Endothelial cell of umbilical vein (primary cell): ENCODE data around the gene PSMB5. TPM values are rescaled to one million over a fixed set of nuclear protein-coding genes. Genes with fewer than 3 reads are reported as not detected.

Experiments
- BruUV-seq: library from RNA; stranded (reverse); fragments of 400-500 nt; replicated peaks from 2 replicates; lab custom pipeline; 2021; lab: Mats Ljungman, UMichigan
- CTCF ChIA-PET: fragments of 300-600, 350-600 bp; sonication (Branson Sonifier 250); formaldehyde crosslinking; loops from one replicate; lab custom pipeline; 2021; ENCODE audit warnings: antibody characterized with exemption, inconsistent platforms; lab: Charles Lee
- POLR2A ChIA-PET: fragments of 300-600, 350-600 bp; sonication (Branson Sonifier 250); formaldehyde crosslinking; loops from one replicate; lab custom pipeline; 2021; ENCODE audit warnings: antibody characterized with exemption, inconsistent platforms; lab: Charles Lee
- DNase-seq: peaks from one replicate; pipeline ENCODE4 v3.0.0-alpha.2; 2011; ENCODE audit warnings: low read depth, low spot score
- FAIRE-seq: peaks from 2 replicates; lab custom pipeline; 2011; peaks lifted over from hg19 to GRCh38; lab: Jason Lieb, UNC
- H2AFZ ChIP-seq: 2 replicates; pipeline ENCODE4 v1.6.0; 2012; ENCODE audit warnings: low read depth, low read length, control low read depth, inconsistent platforms
- H3K27ac ChIP-seq: 2 replicates; pipeline ENCODE4 v1.5.1; 2011; ENCODE audit warnings: low read depth, mild to moderate bottlenecking, control low read depth, low read length, moderate library complexity; ENCODE audit not compliant: insufficient read depth
- H3K27me3 ChIP-seq, 2 experiments: 2 replicates each; pipeline versions ENCODE4 v1.6.0 to v1.6.1; 2011; ENCODE audit warnings: low read length in 2 of 2, mixed read lengths in 1 of 2; ENCODE audit not compliant: control insufficient read depth in 2 of 2, insufficient read depth in 2 of 2
- H3K36me3 ChIP-seq, 2 experiments: 2 replicates in 1 of 2; 3 replicates in 1 of 2; pipeline ENCODE4 v1.5.1; 2011; ENCODE audit warnings: low read length in 2 of 2, mild to moderate bottlenecking in 1 of 2, moderate library complexity in 1 of 2; ENCODE audit not compliant: control insufficient read depth in 2 of 2, insufficient read depth in 2 of 2; ENCODE audit errors: extremely low read depth in 1 of 2
- H3K4me1 ChIP-seq: 3 replicates; pipeline ENCODE4 v1.5.1; 2011; ENCODE audit warnings: mild to moderate bottlenecking, low read length; ENCODE audit not compliant: control insufficient read depth, insufficient read depth; ENCODE audit errors: extremely low read depth
- H3K4me2 ChIP-seq: 2 replicates; pipeline ENCODE4 v1.6.1; 2011; ENCODE audit warnings: low read length, control low read depth, mixed read lengths; ENCODE audit not compliant: insufficient read depth
- H3K4me3 ChIP-seq, 3 experiments: fragments of 200-600 bp in 1 of 3; sonication (generic), shearing (Covaris generic) in 1 of 3; replicated peaks in 1 of 3; 2 replicates each; pipeline ENCODE4 v1.5.1; 2011 to 2016; ENCODE audit warnings: control low read depth in 3 of 3, low read length in 3 of 3, mild to moderate bottlenecking in 2 of 3, inconsistent platforms in 1 of 3, low read depth in 1 of 3, moderate library complexity in 1 of 3; ENCODE audit not compliant: insufficient read depth in 1 of 3
- H3K79me2 ChIP-seq: 2 replicates; pipeline ENCODE4 v1.6.0; 2012; ENCODE audit warnings: low read length, inconsistent platforms; ENCODE audit not compliant: control insufficient read depth, insufficient read depth
- H3K9ac ChIP-seq: replicated peaks from 2 replicates; pipeline ENCODE3; 2011; ENCODE audit warnings: low read length, control low read depth; ENCODE audit not compliant: insufficient read depth; ENCODE audit errors: extremely low read depth
- H3K9me1 ChIP-seq: replicated peaks from 3 replicates; pipeline ENCODE4 v1.6.0; 2011; ENCODE audit warnings: mild to moderate bottlenecking, low read length; ENCODE audit not compliant: control insufficient read depth, insufficient read depth; ENCODE audit errors: extremely low read depth
- H3K9me3 ChIP-seq: replicated peaks from 2 replicates; pipeline ENCODE4 v1.5.1; 2012; ENCODE audit warnings: low read length, inconsistent platforms; ENCODE audit not compliant: control insufficient read depth, insufficient read depth
- H4K20me1 ChIP-seq: replicated peaks from 2 replicates; pipeline ENCODE3; 2011; ENCODE audit warnings: mild to moderate bottlenecking, low read length; ENCODE audit not compliant: control insufficient read depth, insufficient read depth; ENCODE audit errors: extremely low read depth
- EZH2 ChIP-seq: IDR thresholded peaks from 2 replicates; pipeline ENCODE4 v1.6.1; 2012; ENCODE audit warnings: borderline replicate concordance, low read depth, mild to moderate bottlenecking, moderate library complexity, low read length, inconsistent platforms; ENCODE audit not compliant: severe bottlenecking
- FOS ChIP-seq: IDR thresholded peaks from 2 replicates; pipeline ENCODE4 v1.6.1; 2011; ENCODE audit warnings: mild to moderate bottlenecking, low read length, moderate library complexity, borderline replicate concordance; ENCODE audit not compliant: insufficient read depth
- POLR2AphosphoS5 ChIP-seq: IDR thresholded peaks from 2 replicates; pipeline ENCODE4 v1.6.1; 2012; ENCODE audit warnings: low read depth, mild to moderate bottlenecking, control low read depth, low read length, moderate library complexity; ENCODE audit not compliant: insufficient read depth
- dilution Hi-C: fragments of 300-500 bp; cut with MboI; formaldehyde crosslinking; loops from one replicate; pipeline ENCODE4 v1.15.0; 2019; ENCODE audit warnings: low sequenced_read_pairs; ENCODE audit not compliant: extremely low pct_ligation_motif_present
- intact Hi-C: fragments of 100-400 bp; cut with micrococcal nuclease; formaldehyde crosslinking; loops from one replicate; pipeline ENCODE4 v1.10.0; 2022
- polyA plus RNA-seq, 4 experiments: library from polyadenylated mRNA; depleted of rRNA in 3 of 4; stranded (reverse) in 3 of 4; unstranded in 1 of 4; fragments of >200 nt; gene quantifications; 2 replicates each; pipeline versions ENCODE4 v1.2.1 to v1.2.3, GENCODE V29; 2011 to 2012; ENCODE audit warnings: missing spikeins in 1 of 4
- total RNA-seq: library from RNA; stranded (reverse); gene quantifications from 2 replicates; pipeline ENCODE4 v1.2.3, GENCODE V29; 2021
- TF ChIP-seq, protein P1 (sequence below): IDR thresholded peaks from 2 replicates; pipeline ENCODE4 v1.6.1; 2011; ENCODE audit not compliant: insufficient read depth, insufficient read length
- TF ChIP-seq, protein P2 (sequence below), 2 donors: IDR thresholded peaks; 1 replicate in 1 of 2; 2 replicates in 1 of 2; pipeline ENCODE4 v1.5.1; 2011; ENCODE audit warnings: low read length in 2 of 2, mild to moderate bottlenecking in 2 of 2, moderate library complexity in 2 of 2, control low read depth in 1 of 2, inconsistent platforms in 1 of 2, low read depth in 1 of 2; ENCODE audit not compliant: insufficient read depth in 1 of 2; ENCODE audit errors: extremely low read depth in 1 of 2

The PSMB5 gene
- total and polyA plus RNA-seq, 2 donors (not counting 3 experiments of a cell fraction or from before 2014, with no cell fraction given), result 236 to 464 TPM

DNA sequence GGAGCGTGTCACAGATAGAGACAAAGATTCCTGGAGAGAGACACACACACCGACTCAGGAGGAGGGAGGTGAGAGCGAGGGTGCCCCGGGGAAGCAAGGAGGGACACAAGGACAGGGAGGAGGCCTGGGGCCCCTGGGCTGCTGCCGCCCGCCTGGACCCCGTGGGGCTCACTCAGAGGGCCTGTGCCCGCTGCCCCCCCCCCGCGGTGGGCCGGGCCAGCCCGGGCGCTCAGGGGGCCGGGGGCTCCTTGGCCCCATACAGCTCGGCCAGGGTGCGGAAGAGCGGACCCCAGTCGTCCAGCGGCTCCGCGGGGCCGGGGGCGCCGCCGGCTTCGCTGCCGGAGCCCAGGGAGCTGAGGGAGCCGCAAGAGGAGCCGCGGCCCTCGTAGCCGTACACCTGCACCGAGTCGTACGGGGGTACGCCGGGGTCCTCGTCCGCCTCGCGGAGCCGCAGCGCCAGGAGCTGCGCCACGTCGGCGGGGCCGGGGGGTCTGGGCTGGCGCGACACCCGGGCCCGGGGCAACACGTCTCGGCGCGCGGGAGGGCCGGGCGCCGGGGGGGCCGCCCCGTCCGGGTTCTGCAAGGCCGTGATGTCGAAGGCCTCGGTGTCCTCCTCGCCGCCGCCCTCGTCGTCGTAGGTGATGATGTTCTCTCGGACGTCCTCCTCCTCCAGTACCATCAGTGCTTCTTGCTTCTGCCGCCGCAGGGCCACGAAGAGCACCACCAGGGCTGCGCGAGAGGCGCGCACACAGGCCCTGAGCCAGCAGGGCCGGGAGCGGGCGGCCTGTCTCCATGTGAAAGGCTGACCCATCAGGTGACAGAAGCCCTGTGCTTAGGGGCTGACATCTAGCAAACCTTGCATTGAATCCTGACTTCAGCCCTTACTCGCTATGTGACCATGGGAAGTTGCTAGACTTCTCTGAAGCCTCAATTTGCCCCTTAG is 13.3 kb upstream of the PSMB5 start:
- CTCF ChIA-PET, result interaction anchor here (1.4 to 4.0 kb wide), 6 partner anchors 9 to 62 kb away, joined by 5 to 34 read pairs (median 19); partner anchors contain the start of gene CDH24
- Histone ChIP-seq H3K27me3 (no peaks in the 10 kb centered on the region), H3K4me1 (peaks cover 41% of the 10 kb centered on the region), H3K9me1 (no peaks in the 10 kb centered on the region), H3K4me3 (no peak overlapping the region), H2AFZ (peak overlapping the region; percentile 43), H3K79me2 (no peaks in the 10 kb centered on the region), H3K9me3 (no peaks in the 10 kb centered on the region), H4K20me1 (no peaks in the 10 kb centered on the region), H3K4me2 (no peak overlapping the region), H3K9ac (no peak overlapping the region), H3K27ac (peak overlapping the region; percentile 32), H3K36me3 (peaks cover 0 to 6% of the 10 kb centered on the region in 2 experiments)
- POLR2A ChIA-PET, result interaction anchor here (0.6 to 1.6 kb wide), 3 partner anchors 14 to 53 kb away, joined by 3 to 5 read pairs (median 4); no protein-coding TSS in a partner anchor
- dilution Hi-C loops, result no loop called here
- DNase-seq, result no peak
- no TSS peak for BruUV-seq
- intact Hi-C loops, result loop anchor here (1.0 to 2.0 kb wide), 4 partner anchors 8 to 53 kb away; no protein-coding TSS in a partner anchor
- FAIRE-seq, result no peak
- TF ChIP-seq, protein P1, sequence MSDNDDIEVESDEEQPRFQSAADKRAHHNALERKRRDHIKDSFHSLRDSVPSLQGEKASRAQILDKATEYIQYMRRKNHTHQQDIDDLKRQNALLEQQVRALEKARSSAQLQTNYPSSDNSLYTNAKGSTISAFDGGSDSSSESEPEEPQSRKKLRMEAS, result no peak
- TF ChIP-seq POLR2AphosphoS5 (no peak), EZH2 (no peak), FOS (no peak)
- TF ChIP-seq, protein P2, sequence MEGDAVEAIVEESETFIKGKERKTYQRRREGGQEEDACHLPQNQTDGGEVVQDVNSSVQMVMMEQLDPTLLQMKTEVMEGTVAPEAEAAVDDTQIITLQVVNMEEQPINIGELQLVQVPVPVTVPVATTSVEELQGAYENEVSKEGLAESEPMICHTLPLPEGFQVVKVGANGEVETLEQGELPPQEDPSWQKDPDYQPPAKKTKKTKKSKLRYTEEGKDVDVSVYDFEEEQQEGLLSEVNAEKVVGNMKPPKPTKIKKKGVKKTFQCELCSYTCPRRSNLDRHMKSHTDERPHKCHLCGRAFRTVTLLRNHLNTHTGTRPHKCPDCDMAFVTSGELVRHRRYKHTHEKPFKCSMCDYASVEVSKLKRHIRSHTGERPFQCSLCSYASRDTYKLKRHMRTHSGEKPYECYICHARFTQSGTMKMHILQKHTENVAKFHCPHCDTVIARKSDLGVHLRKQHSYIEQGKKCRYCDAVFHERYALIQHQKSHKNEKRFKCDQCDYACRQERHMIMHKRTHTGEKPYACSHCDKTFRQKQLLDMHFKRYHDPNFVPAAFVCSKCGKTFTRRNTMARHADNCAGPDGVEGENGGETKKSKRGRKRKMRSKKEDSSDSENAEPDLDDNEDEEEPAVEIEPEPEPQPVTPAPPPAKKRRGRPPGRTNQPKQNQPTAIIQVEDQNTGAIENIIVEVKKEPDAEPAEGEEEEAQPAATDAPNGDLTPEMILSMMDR (IDR thresholded peaks at IDR 0.05; ENCODE audit: extremely low read depth in 1 of 2, insufficient read depth in 1 of 2, low read depth in 1 of 2, low read length in 2 of 2), result no peak
